HG03378 (cell line): Measurements from ENCODE around the gene BGN.

Source experiments
- ATAC-seq: cut with Tn5 transposase; IDR thresholded peaks from one replicate; pipeline ENCODE4 v1.9.1; 2021; ENCODE audit warnings: mild to moderate bottlenecking, moderate library complexity; ENCODE audit not compliant: unreplicated experiment

The BGN gene

GRCh38 chrX:153524234-153524633, 29.5 kb downstream of the BGN start:
- no peak for ATAC-seq

DNA sequence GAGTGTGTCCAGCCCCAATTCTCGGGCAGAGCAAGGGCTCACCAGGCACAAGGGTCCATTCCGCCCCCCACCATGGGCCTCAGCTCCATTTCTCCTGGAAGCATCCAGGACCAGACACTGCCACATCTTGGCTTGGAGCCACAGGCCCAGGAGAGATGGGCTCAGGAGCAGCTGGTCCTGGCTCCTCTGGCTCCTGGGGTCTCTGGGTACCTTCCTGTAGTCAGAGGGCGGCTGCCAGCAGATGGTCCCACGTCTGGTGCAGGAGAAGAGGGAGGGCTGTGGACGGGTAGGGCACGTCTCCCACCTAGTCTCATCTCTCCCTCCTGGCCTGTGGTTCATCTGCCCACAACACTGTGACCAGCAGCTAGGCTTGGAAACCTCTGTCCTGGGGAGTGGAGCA, 30.7 kb downstream of the BGN start:
- no peak for ATAC-seq

DNA sequence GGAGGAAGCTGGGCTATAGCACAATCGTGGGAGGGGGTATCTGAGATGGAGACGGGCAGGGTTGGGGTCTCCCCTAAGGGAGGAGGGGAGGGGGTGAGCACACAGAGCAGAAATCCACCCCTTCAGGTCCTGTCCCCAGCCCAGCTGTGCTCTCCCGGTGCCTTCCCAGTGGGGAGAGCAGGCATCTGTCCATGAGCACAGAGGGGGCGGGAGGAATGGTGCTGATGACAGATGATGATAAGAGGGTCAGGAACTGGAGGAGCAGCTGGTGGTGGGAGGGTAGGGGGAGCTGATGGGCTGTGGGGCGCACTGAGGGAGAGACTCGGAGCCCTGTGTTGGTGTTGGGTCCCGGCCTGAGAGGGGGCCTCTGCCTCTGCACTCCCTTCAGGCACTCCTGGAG, 31.3 kb downstream of the BGN start:
- no peak for ATAC-seq

DNA sequence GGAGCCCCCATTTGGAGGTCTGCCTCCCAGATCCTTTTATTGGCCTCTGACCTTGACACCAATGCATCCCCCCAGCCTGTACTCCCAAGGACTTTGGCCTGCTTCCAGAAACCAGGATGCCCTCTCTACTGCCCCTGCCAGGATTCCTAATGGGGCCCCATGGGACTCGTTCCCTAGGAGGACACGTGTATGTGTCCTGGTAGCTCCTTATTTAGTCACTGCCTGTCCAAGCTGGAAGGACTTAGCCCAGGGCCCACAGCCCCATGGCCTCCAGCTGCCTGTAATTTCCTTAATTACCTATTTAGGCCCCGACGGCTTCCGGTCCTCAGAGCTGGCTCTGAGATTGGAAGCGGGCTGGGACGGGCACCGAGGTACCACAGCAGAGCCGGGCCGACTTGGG, 32.0 kb downstream of the BGN start:
- no peak for ATAC-seq

DNA sequence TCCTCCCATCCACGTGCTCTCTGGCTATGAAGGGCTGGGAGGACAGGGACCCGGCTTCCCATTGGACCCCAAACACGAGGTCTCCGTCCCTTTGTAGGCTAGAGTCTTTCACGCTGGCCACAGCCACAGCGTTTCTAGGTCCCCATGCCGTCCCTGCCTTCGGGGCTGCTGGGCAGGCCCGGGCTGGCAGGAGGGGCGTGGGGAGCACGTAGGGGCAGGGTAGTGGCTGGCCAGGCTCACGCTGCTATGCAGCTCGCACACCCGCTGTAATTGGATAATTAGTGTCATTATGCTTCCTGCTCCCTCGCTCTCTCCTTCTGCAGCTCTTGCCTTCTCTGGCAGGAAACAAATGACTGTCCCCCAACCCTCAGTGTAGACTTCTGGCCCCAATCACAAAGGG, 32.4 kb downstream of the BGN start:
- ATAC-seq: no peak

DNA sequence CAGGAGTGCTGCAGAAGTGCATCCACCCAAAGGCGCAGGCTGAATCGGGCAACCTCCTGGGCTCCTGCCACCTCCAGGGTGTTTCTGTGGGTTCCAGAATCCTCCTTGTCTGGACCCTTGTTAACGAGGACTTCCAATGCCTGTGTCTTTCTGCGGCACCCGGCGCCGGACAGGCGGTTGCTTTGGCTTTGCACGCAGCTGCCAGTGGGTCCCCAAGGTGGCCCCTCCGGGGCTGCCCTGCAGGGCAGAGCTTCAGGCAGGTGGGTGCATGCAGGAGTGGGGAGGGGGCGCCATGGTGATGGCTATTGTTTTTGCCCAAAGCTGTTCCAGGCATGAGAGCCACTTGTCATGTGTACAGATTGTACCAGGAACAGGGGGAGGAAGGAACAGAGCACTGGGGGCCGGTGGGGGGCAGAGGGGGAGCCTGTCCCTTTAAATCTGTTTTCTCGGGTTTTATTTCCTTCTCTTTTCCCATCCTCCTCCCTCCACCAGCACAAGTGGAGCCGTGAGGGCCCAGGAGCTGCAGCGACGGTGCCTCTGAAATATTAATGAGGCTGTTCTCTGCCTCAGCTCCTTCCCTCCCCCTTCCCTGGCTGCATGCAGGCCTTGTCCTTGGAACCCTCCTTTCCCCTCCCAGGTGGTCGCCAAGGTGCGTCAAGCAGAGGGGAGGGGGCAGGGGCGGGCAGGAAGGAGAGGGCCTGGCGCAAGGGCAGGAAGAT, 35.8 kb downstream of the BGN start:
- ATAC-seq: no peak

DNA sequence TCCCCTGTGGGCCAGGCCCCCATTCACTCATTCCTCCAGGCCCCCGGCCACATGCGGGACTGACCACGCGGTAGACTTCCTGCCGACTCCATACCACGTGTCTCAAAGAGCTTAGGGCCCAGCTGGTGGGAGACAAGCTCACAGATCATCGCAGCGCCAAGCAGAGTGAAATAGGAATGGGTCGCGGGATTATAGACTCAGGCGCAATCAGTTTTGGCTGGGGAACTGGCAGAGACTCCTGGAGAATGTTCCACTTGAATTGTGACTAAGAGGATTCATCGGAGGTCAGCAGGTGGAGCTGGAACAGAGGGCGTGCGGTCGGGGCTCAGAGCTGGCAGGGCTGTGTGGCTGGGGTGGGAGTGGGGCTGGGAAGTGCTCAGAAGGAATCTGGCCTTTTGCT, 38.3 kb downstream of the BGN start:
- ATAC-seq: no peak

- ATAC-seq: no peak
These were observed 42.3 kb downstream of the BGN start for GRCh38 chrX:153537080-153537479.

DNA sequence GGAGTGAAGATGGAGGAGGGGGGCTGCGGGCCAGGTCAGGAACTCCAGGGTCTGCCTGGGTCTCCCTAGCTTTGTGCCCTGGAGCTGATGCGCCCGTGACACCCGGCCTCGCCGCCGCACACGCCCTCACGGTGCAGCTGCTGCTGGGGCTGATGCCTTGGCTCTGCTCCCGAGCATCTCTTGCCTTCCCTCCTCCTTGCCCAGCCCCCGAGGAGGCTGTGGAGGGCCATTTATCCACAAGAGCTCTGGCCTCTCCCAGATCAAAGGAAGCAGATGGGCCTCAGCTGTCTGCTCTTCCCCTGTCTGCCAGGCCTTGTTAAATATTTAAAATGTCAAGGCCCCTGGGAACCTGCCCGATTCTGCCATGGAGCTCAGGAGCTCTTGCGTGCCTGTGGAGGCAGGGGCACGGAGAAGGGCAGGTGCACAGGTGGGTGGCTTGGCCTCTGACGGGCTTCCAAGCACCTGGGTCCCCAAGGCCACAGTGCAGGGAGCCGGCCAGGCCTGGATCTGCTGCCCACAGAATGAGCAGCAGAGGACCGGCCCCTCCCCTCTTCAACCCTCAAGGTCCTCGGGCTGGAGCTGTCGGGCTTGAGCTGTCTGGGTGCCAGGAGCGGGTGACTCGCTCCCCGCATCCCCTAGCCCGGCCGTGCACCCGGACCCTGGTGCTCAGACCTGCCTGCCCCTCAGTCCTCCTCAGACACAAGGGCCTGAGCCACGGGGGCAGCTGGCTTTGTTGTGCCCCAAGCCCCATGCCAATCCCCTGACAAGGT, 42.9 kb downstream of the BGN start:
- ATAC-seq: no peak

GRCh38 chrX:153538424-153538823, 43.6 kb downstream of the BGN start:
- ATAC-seq: no peak

- peak; percentile 65 for ATAC-seq
These were observed 44.6 kb downstream of the BGN start for GRCh38 chrX:153539171-153539978.

GRCh38 chrX:153539979-153540358, 45.2 kb downstream of the BGN start:
- ATAC-seq: no peak

DNA sequence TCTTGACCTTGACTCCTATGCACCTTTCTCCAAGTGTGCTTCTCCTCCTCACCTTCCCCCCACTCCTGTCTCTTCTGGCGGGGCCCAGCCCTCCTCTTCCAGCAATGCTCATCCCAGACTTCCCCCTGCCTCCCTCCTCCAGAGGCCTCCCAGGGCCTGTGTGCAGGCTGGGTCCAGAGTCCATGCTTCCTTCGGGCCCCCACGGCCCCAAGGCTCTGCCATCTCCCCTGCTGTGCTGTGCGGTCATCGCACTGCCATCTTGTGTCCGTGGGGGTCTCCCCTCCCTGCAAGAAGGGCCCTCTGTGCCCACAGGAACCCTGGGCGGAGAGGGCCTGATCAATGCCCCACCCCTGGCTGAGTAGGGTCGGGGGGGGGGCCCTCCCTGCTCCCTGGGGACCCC, 49.9 kb downstream of the BGN start:
- ATAC-seq: no peak

DNA sequence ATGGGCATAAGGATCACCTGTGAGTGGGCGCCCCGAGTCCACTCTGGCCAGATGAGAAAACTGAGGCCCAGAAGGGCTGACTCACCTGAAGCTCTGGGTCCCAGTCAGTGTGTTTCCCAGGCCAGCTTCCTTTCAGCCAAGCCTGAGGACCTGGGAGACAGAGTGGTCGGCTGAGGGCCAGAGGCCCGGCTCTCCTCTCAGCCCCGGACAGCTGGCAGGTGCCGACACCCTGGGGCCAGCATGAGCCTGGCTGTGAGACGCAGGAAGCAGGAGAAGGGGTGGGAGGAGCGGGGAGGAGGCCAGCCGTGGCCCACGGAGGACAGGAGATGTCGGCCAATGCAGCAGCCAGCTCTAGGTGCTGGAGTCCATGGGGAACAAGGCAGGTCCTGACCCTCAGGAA, 51.6 kb downstream of the BGN start:
- no peak for ATAC-seq

GRCh38 chrX:153547195-153547594, 52.4 kb downstream of the BGN start:
- ATAC-seq: no peak

DNA sequence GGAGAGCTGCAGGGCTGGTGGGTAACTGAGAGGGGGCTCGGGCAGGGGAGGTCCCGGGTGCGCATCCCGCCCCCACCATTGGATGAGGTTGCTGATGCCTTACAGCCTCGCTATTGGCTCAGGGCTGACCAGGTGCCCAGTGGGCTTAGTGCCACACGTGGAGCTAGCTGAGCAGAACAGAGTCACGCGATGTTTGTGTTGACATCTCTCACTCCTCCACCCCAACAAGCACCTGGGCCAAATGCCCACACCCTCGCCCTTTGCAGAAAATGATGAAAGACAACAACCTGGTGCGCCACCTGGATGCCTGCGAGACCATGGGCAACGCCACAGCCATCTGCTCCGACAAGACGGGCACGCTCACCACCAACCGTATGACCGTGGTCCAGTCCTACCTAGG, 54.5 kb downstream of the BGN start:
- ATAC-seq: no peak

DNA sequence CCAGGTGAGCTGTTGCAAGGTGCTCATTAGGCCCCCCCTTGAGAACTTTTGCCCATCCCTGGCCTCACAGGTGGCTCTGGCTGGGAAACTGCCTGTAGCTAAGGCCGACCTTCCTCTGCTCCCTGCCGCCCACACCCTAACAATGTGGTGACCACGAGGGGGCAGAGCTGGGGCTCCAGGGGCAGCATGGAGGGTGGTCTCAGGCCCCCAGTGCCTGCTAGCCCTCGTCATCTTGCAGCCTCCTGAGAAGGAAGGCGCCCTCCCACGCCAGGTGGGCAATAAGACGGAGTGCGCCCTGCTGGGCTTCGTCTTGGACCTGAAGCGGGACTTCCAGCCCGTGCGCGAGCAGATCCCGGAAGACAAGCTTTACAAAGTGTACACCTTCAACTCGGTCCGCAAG, 55.0 kb downstream of the BGN start:
- no peak for ATAC-seq

- no peak for ATAC-seq
These were observed 56.4 kb downstream of the BGN start for GRCh38 chrX:153551135-153551534.

DNA sequence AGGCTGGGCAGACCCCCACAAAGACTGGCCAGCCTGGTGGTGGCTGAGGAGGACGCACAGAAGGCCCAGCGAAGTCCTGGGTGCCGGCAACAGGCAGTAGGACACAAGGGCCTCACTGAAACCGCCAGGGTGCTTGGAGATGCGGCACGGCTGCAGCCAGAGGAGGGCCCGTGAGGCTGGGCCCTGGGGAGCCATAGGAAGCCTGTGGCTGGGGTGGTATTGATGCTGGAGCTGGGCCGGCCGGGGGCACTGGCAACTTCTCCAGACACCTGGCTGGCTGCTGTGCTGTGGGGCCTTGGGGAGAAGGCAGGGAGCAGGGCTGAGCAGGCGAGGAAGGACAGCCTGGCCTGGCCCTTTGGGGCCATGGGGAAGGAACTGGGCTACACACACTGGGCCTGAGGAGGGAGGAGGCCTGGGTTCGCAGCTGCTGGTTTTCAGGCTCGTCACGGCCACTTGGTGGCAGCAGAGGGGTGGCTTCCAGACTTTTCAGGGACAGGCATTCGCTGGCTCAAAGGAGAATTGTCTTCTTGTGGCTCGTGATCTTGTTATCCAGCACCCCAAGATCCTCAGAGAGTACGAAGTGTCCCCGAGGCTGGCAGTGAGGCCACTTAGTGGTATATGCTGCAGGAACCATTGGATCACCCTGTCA, 59.9 kb downstream of the BGN start:
- ATAC-seq: no peak

DNA sequence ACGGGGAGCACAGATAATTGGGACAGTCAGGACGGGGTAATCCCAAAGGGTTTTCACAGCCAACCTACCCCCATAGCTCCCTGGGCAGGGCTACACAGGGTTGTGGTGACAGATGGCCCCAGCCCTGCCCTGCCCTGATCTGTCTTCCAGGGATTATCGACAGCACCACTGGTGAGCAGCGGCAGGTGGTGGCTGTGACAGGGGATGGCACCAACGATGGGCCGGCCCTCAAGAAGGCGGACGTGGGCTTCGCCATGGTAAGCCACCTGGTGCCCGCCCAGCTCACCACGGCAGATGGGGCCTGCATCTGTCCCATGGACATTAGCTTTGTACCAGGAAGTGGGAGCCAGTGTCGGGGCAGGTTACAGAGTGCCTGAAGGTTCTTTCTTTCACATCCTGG, 62.0 kb downstream of the BGN start:
- no peak for ATAC-seq

- ATAC-seq: no peak
These were observed 63.0 kb downstream of the BGN start for GRCh38 chrX:153557618-153558355.
